OCI-LY7 (cell line): ENCODE measurements around the gene SEC31B.

Experiments
- EZH2phosphoT487 ChIP-seq: fragments of 200-600 bp; sonication (generic); IDR thresholded peaks from 2 replicates; pipeline ENCODE4 v1.6.1; 2018; ENCODE audit warnings: low read depth, borderline replicate concordance, mild to moderate bottlenecking, mixed run types, antibody characterized with exemption, low read length, moderate library complexity, mixed read lengths
- TF ChIP-seq, protein P1 (sequence below): fragments of 200-600 bp; sonication (generic); conservative IDR thresholded peaks from 2 replicates; pipeline ENCODE4 v1.5.1; 2014; ENCODE audit warnings: mild to moderate bottlenecking, antibody characterized with exemption, low read length, moderate library complexity, mixed read lengths

- TF ChIP-seq, protein P1, sequence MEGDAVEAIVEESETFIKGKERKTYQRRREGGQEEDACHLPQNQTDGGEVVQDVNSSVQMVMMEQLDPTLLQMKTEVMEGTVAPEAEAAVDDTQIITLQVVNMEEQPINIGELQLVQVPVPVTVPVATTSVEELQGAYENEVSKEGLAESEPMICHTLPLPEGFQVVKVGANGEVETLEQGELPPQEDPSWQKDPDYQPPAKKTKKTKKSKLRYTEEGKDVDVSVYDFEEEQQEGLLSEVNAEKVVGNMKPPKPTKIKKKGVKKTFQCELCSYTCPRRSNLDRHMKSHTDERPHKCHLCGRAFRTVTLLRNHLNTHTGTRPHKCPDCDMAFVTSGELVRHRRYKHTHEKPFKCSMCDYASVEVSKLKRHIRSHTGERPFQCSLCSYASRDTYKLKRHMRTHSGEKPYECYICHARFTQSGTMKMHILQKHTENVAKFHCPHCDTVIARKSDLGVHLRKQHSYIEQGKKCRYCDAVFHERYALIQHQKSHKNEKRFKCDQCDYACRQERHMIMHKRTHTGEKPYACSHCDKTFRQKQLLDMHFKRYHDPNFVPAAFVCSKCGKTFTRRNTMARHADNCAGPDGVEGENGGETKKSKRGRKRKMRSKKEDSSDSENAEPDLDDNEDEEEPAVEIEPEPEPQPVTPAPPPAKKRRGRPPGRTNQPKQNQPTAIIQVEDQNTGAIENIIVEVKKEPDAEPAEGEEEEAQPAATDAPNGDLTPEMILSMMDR = no peak
- TF ChIP-seq EZH2phosphoT487 = no peak
These were observed 23.1 kb downstream of the SEC31B start for GRCh38 chr10:100496567-100496966.
